WTC11 (cell line): ENCODE measurements around the gene UCK2. TPM values are rescaled to one million over a fixed set of nuclear protein-coding genes. Genes with fewer than 3 reads are reported as not detected.

Experiments
- ATAC-seq: fragments of 200-7000 bp; cut with Tn5 transposase; 2 replicates; pipeline ENCODE4 v1.10.0; 2021; ENCODE audit warnings: mild to moderate bottlenecking, moderate library complexity
- CTCF ChIA-PET: fragments of 300-600 bp; sonication (Branson Sonifier 250); formaldehyde crosslinking; loops from one replicate; lab custom pipeline; 2021; ENCODE audit warnings: antibody characterized with exemption; lab: Charles Lee
- POLR2A ChIA-PET: fragments of 350-600 bp; sonication (Branson Sonifier 250); formaldehyde crosslinking; loops from one replicate; lab custom pipeline; 2021; ENCODE audit warnings: antibody characterized with exemption; lab: Charles Lee
- DNase-seq: peaks from one replicate; pipeline ENCODE4 v3.0.0; 2021; ENCODE audit warnings: low spot score
- H3K27ac Mint-ChIP-seq: 2 replicates; pipeline ENCODE4 v1.8.0; 2021; ENCODE audit warnings: mixed read lengths
- H3K27me3 Mint-ChIP-seq: 2 replicates; pipeline ENCODE4 v1.8.0; 2021; ENCODE audit warnings: low read depth, mild to moderate bottlenecking, moderate library complexity, mixed read lengths
- H3K36me3 Mint-ChIP-seq: 2 replicates; pipeline ENCODE4 v1.8.0; 2021; ENCODE audit warnings: mixed read lengths
- H3K4me1 Mint-ChIP-seq: 2 replicates; pipeline ENCODE4 v1.8.0; 2022; ENCODE audit warnings: mixed read lengths
- H3K4me3 Mint-ChIP-seq: 2 replicates; pipeline ENCODE4 v1.8.0; 2021; ENCODE audit warnings: mild to moderate bottlenecking, moderate library complexity, mixed read lengths
- H3K9me3 Mint-ChIP-seq: 2 replicates; pipeline ENCODE4 v1.8.0; 2021; ENCODE audit warnings: mixed read lengths
- AFF4 ChIP-seq: sonication (generic); formaldehyde crosslinking; IDR thresholded peaks from 2 replicates; pipeline ENCODE4 v1.8.1; 2023; ENCODE audit warnings: mild to moderate bottlenecking, missing genetic modification reagents, borderline replicate concordance
- ATF1 ChIP-seq: sonication (generic); formaldehyde crosslinking; IDR thresholded peaks from 2 replicates; pipeline ENCODE4 v1.8.1; 2023; ENCODE audit warnings: mild to moderate bottlenecking, moderate library complexity, missing genetic modification reagents
- CBFB ChIP-seq: sonication (generic); formaldehyde crosslinking; IDR thresholded peaks from 2 replicates; pipeline ENCODE4 v1.8.1; 2022; ENCODE audit warnings: mild to moderate bottlenecking, low read depth, missing genetic modification reagents
- HMGA2 ChIP-seq: fragments of 250-450 bp; sonication (Bioruptor Pico); IDR thresholded peaks from 2 replicates; pipeline ENCODE4 v1.4.0; 2021; ENCODE audit warnings: mild to moderate bottlenecking, moderate library complexity
- IRF2 ChIP-seq: sonication (generic); formaldehyde crosslinking; IDR thresholded peaks from 2 replicates; pipeline ENCODE4 v1.8.0; 2022; ENCODE audit warnings: low read depth, missing genetic modification reagents, borderline replicate concordance
- JUN ChIP-seq: sonication (generic); formaldehyde crosslinking; IDR thresholded peaks from 2 replicates; pipeline ENCODE4 v1.8.0; 2023; ENCODE audit warnings: mild to moderate bottlenecking, missing genetic modification reagents
- KAT7 ChIP-seq: sonication (generic); formaldehyde crosslinking; IDR thresholded peaks from 2 replicates; pipeline ENCODE4 v1.8.1; 2023; ENCODE audit warnings: missing genetic modification reagents, mild to moderate bottlenecking, borderline replicate concordance
- NR3C1 ChIP-seq: sonication (generic); formaldehyde crosslinking; conservative IDR thresholded peaks from 2 replicates; pipeline ENCODE4 v1.8.1; 2023; ENCODE audit warnings: low read depth, mild to moderate bottlenecking, missing genetic modification reagents
- PRRX2 ChIP-seq: fragments of 250-450 bp; sonication (Bioruptor Pico); IDR thresholded peaks from 2 replicates; pipeline ENCODE4 v1.8.0; 2021; ENCODE audit warnings: mild to moderate bottlenecking
- TCF7 ChIP-seq: sonication (generic); formaldehyde crosslinking; IDR thresholded peaks from 2 replicates; pipeline ENCODE4 v1.8.0; 2022; ENCODE audit warnings: mild to moderate bottlenecking, low read depth, missing genetic modification reagents, moderate library complexity
- TEAD4 ChIP-seq: sonication (generic); formaldehyde crosslinking; IDR thresholded peaks from 2 replicates; pipeline ENCODE4 v1.8.0; 2022; ENCODE audit warnings: mild to moderate bottlenecking, missing genetic modification reagents
- ZNF121 ChIP-seq: sonication (generic); formaldehyde crosslinking; IDR thresholded peaks from 2 replicates; pipeline ENCODE4 v1.8.0; 2023; ENCODE audit warnings: missing genetic modification reagents
- ZNF423 ChIP-seq: fragments of 250-450 bp; sonication (Bioruptor Pico); IDR thresholded peaks from 2 replicates; pipeline ENCODE4 v2.1.2; 2022; ENCODE audit warnings: mild to moderate bottlenecking, moderate library complexity
- ZNF425 ChIP-seq: fragments of 250-450 bp; sonication (Bioruptor Pico); conservative IDR thresholded peaks from 2 replicates; pipeline ENCODE4 v1.9.0; 2021; ENCODE audit warnings: mild to moderate bottlenecking
- ZNF671 ChIP-seq: fragments of 250-450 bp; sonication (Bioruptor Pico); IDR thresholded peaks from 2 replicates; pipeline ENCODE4 v1.8.0; 2021; ENCODE audit warnings: mild to moderate bottlenecking
- total RNA-seq: library from RNA; stranded (reverse); gene quantifications from 3 replicates; pipeline ENCODE4 v1.2.3, GENCODE V29; 2021
- TF ChIP-seq, protein P1 (sequence below): sonication (generic); formaldehyde crosslinking; IDR thresholded peaks from 2 replicates; pipeline ENCODE4 v1.8.0; 2023; ENCODE audit warnings: missing genetic modification reagents, mild to moderate bottlenecking, borderline replicate concordance
- TF ChIP-seq, protein P2 (sequence below): sonication (generic); formaldehyde crosslinking; IDR thresholded peaks from 2 replicates; pipeline ENCODE4 v1.8.0; 2022; ENCODE audit warnings: mild to moderate bottlenecking, missing genetic modification reagents
- TF ChIP-seq, protein P3 (sequence below): sonication (generic); formaldehyde crosslinking; IDR thresholded peaks from 2 replicates; pipeline ENCODE4 v1.8.0; 2023; ENCODE audit warnings: missing genetic modification reagents
- TF ChIP-seq, protein P4 (sequence below): sonication (generic); formaldehyde crosslinking; conservative IDR thresholded peaks from 2 replicates; pipeline ENCODE4 v1.8.1; 2022; ENCODE audit warnings: mild to moderate bottlenecking, missing genetic modification reagents

The UCK2 gene
- total RNA-seq, 1 experiment from 2014 or later = 85.7 TPM

- TF ChIP-seq, protein P1, sequence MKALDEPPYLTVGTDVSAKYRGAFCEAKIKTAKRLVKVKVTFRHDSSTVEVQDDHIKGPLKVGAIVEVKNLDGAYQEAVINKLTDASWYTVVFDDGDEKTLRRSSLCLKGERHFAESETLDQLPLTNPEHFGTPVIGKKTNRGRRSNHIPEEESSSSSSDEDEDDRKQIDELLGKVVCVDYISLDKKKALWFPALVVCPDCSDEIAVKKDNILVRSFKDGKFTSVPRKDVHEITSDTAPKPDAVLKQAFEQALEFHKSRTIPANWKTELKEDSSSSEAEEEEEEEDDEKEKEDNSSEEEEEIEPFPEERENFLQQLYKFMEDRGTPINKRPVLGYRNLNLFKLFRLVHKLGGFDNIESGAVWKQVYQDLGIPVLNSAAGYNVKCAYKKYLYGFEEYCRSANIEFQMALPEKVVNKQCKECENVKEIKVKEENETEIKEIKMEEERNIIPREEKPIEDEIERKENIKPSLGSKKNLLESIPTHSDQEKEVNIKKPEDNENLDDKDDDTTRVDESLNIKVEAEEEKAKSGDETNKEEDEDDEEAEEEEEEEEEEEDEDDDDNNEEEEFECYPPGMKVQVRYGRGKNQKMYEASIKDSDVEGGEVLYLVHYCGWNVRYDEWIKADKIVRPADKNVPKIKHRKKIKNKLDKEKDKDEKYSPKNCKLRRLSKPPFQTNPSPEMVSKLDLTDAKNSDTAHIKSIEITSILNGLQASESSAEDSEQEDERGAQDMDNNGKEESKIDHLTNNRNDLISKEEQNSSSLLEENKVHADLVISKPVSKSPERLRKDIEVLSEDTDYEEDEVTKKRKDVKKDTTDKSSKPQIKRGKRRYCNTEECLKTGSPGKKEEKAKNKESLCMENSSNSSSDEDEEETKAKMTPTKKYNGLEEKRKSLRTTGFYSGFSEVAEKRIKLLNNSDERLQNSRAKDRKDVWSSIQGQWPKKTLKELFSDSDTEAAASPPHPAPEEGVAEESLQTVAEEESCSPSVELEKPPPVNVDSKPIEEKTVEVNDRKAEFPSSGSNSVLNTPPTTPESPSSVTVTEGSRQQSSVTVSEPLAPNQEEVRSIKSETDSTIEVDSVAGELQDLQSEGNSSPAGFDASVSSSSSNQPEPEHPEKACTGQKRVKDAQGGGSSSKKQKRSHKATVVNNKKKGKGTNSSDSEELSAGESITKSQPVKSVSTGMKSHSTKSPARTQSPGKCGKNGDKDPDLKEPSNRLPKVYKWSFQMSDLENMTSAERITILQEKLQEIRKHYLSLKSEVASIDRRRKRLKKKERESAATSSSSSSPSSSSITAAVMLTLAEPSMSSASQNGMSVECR (CRISPR knock-in tag) = no peak
Observed at GRCh38 chr1:165915480-165915879, 88.1 kb downstream of the UCK2 start (continued).

DNA sequence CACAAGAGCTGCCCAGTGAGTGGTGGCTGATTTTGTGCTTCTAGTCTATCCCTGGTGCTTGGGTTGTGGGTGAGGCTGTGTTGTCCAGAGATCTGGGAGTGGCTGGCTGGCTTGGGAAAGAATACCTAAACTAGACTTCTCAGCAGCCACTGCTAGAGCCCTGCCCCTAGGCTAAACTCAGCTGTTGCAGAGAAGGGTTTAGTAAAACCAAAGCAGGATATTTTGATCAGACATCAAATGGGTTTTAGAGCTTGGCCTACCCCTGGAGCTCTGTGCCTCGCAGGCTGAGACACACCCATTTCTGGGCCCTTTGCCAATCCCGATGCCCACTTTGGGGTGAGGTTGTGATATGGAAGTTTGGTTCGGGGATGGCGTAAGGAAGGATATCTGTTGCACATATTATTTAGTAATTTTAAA lies 88.5 kb downstream of the UCK2 start:
- Mint-ChIP-seq H3K36me3 (no peaks in the 10 kb centered on the region), H3K9me3 (no peaks in the 10 kb centered on the region)
- CTCF ChIA-PET = interaction anchor here (1.5 kb wide), 1 partner anchor 9 kb away, joined by 4 read pairs; no protein-coding TSS in a partner anchor
- TF ChIP-seq TCF7 (CRISPR knock-in tag) = no peak
- no peak for TF ChIP-seq PRRX2 (CRISPR knock-in tag)
- no peak for TF ChIP-seq CBFB (CRISPR knock-in tag)
- TF ChIP-seq ZNF671 (CRISPR knock-in tag) = no peak
- TF ChIP-seq, protein P2, sequence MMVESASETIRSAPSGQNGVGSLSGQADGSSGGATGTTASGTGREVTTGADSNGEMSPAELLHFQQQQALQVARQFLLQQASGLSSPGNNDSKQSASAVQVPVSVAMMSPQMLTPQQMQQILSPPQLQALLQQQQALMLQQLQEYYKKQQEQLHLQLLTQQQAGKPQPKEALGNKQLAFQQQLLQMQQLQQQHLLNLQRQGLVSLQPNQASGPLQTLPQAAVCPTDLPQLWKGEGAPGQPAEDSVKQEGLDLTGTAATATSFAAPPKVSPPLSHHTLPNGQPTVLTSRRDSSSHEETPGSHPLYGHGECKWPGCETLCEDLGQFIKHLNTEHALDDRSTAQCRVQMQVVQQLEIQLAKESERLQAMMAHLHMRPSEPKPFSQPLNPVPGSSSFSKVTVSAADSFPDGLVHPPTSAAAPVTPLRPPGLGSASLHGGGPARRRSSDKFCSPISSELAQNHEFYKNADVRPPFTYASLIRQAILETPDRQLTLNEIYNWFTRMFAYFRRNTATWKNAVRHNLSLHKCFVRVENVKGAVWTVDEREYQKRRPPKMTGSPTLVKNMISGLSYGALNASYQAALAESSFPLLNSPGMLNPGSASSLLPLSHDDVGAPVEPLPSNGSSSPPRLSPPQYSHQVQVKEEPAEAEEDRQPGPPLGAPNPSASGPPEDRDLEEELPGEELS (CRISPR knock-in tag) = no peak
- no peak for TF ChIP-seq ZNF423
- no peak for TF ChIP-seq AFF4 (CRISPR knock-in tag)
- TF ChIP-seq TEAD4 (CRISPR knock-in tag) = no peak
- TF ChIP-seq ZNF121 = no peak
- TF ChIP-seq ATF1 (CRISPR knock-in tag) = no peak
- TF ChIP-seq JUN (CRISPR knock-in tag) = no peak
- no peak for TF ChIP-seq HMGA2 (CRISPR knock-in tag)
- TF ChIP-seq NR3C1 (CRISPR knock-in tag) = no peak
- no peak for TF ChIP-seq ZNF425
- TF ChIP-seq KAT7 (CRISPR knock-in tag) = no peak
- TF ChIP-seq, protein P3, sequence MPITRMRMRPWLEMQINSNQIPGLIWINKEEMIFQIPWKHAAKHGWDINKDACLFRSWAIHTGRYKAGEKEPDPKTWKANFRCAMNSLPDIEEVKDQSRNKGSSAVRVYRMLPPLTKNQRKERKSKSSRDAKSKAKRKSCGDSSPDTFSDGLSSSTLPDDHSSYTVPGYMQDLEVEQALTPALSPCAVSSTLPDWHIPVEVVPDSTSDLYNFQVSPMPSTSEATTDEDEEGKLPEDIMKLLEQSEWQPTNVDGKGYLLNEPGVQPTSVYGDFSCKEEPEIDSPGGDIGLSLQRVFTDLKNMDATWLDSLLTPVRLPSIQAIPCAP = no peak
- TF ChIP-seq IRF2 = no peak
- TF ChIP-seq, protein P4, sequence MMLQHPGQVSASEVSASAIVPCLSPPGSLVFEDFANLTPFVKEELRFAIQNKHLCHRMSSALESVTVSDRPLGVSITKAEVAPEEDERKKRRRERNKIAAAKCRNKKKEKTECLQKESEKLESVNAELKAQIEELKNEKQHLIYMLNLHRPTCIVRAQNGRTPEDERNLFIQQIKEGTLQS (CRISPR knock-in tag) = no peak
- TF ChIP-seq, all 79 proteins: peak for 0
- Mint-ChIP-seq H3K27me3 (no peaks in the 10 kb centered on the region), H3K4me1 (peaks cover 3% of the 10 kb centered on the region), H3K4me3 (no peak overlapping the region), H3K27ac (no peak overlapping the region)
- DNase-seq (no peak), ATAC-seq (no peak)
- POLR2A ChIA-PET = no interaction called here
